Natural killer cell (primary cell): ENCODE measurements around the gene ATP5F1A. TPM values are rescaled to one million over a fixed set of nuclear protein-coding genes. Genes with fewer than 3 reads are reported as not detected.

Experiments used
- ATAC-seq, 3 donors: fragments of 150-1000 bp in 2 of 3; fragments of 200-7000 bp in 1 of 3; cut with Tn5 transposase; 1 replicate in 1 of 3; 2 replicates in 2 of 3; pipeline ENCODE4 v1.10.0; 2021; ENCODE audit warnings: mild to moderate bottlenecking in 2 of 3, moderate library complexity in 2 of 3
- DNase-seq, 2 donors: peaks; one replicate each; pipeline versions ENCODE4 v3.0.0 to v3.0.0-alpha.2; 2013 to 2021; ENCODE audit warnings: mixed read lengths in 1 of 2
- H3K27ac ChIP-seq: one replicate; pipeline ENCODE4 v1.5.1; 2013; ENCODE audit warnings: mild to moderate bottlenecking, low read length
- H3K27me3 ChIP-seq: one replicate; pipeline ENCODE4 v1.6.1; 2013; ENCODE audit warnings: low read length; ENCODE audit not compliant: control insufficient read depth, insufficient read depth
- H3K36me3 ChIP-seq: one replicate; pipeline ENCODE4 v1.6.1; 2013; ENCODE audit warnings: low read length; ENCODE audit not compliant: control insufficient read depth, insufficient read depth
- H3K4me1 ChIP-seq: one replicate; pipeline ENCODE4 v1.6.1; 2013; ENCODE audit warnings: low read length; ENCODE audit not compliant: control insufficient read depth, insufficient read depth
- H3K4me3 ChIP-seq: one replicate; pipeline ENCODE4 v1.5.1; 2013; ENCODE audit warnings: low read length
- H3K9me3 ChIP-seq: one replicate; pipeline ENCODE4 v1.6.1; 2013; ENCODE audit warnings: low read length; ENCODE audit not compliant: control insufficient read depth, insufficient read depth
- H3K27ac Mint-ChIP-seq, 2 donors: one replicate each; pipeline ENCODE4 v1.8.0; 2022; ENCODE audit warnings: mild to moderate bottlenecking in 2 of 2, mixed read lengths in 2 of 2, moderate library complexity in 1 of 2
- H3K27me3 Mint-ChIP-seq, 2 donors: one replicate each; pipeline ENCODE4 v1.8.0; 2022; ENCODE audit warnings: low read depth in 2 of 2, mixed read lengths in 2 of 2
- H3K36me3 Mint-ChIP-seq: one replicate; pipeline ENCODE4 v1.8.0; 2022; ENCODE audit warnings: mixed read lengths
- H3K4me1 Mint-ChIP-seq, 2 donors: one replicate each; pipeline ENCODE4 v1.8.0; 2022; ENCODE audit warnings: mixed read lengths in 2 of 2
- H3K4me3 Mint-ChIP-seq: one replicate; pipeline ENCODE4 v1.8.0; 2022; ENCODE audit warnings: mild to moderate bottlenecking, moderate library complexity, mixed read lengths
- H3K9me3 Mint-ChIP-seq, 2 donors: one replicate each; pipeline ENCODE4 v1.8.0; 2022; ENCODE audit warnings: mixed read lengths in 2 of 2
- WGBS: methylation state at CpG from one replicate; pipeline ENCODE4 v1.1.7; 2013; ENCODE audit warnings: missing lambda C conversion rate; ENCODE audit not compliant: insufficient coverage; 5-methylcytosine and 5-hydroxymethylcytosine counted together
- intact Hi-C: fragments of 100-400 bp; cut with micrococcal nuclease; formaldehyde crosslinking; loops from one replicate; pipeline ENCODE4 v1.14.2; 2022
- total RNA-seq, 4 donors: library from RNA; stranded (reverse); fragments of 120-200 nt in 1 of 4; gene quantifications; one replicate each; pipeline versions ENCODE4 v1.2.3 to v1.2.4, GENCODE V29; 2013 to 2022
- TF ChIP-seq, protein P1 (sequence below): fragments of 200-600 bp; IDR thresholded peaks from one replicate; pipeline ENCODE4 v1.8.0; 2022; ENCODE audit warnings: antibody characterized with exemption

Gene ATP5F1A
- total RNA-seq, 3 donors from 2014 or later (not counting 1 experiment from before 2014, with no cell fraction given) = 209 to 218 (median 218) TPM

DNA sequence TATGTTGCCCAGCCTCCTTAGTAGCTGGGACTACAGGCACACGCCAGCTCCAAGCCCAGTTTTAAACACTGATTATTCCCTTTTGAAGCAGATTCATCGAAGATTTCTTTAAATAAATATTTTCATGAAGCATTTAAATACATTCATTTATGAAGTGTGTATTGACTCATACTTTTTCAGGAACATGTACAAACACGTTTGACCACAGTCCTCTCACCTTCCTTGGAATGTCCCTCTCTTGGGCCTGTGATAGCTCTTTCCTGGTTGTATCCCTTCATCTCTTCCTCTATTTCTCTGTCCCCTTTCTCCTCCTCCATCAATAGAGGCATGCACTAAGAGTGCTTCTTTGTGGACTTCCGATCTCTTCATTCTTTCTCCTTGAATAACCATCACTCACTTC lies 28.6 kb downstream of the ATP5F1A start:
- Mint-ChIP-seq H3K36me3 (no peaks in the 10 kb centered on the region), H3K9me3 (no peaks in the 10 kb centered on the region), H3K4me1 (peaks cover 42 to 45% of the 10 kb centered on the region in 2 donors), H3K27me3 (no peaks in the 10 kb centered on the region), H3K27ac (peak overlapping the region; percentile 61 to 71), H3K4me3 (peak overlapping the region; percentile 89)
- H3K4me1 ChIP-seq = peaks cover 34% of the 10 kb centered on the region
- no peaks in the 10 kb centered on the region for H3K9me3 ChIP-seq
- H3K4me3 ChIP-seq = no peak overlapping the region
- ATAC-seq = no peak
- peaks cover 2% of the 10 kb centered on the region for H3K27me3 ChIP-seq
- no peak for DNase-seq
- WGBS = 84% methylated on average over 4 of the region's 4 CpGs
- intact Hi-C loops = no loop called here
- TF ChIP-seq, protein P1, sequence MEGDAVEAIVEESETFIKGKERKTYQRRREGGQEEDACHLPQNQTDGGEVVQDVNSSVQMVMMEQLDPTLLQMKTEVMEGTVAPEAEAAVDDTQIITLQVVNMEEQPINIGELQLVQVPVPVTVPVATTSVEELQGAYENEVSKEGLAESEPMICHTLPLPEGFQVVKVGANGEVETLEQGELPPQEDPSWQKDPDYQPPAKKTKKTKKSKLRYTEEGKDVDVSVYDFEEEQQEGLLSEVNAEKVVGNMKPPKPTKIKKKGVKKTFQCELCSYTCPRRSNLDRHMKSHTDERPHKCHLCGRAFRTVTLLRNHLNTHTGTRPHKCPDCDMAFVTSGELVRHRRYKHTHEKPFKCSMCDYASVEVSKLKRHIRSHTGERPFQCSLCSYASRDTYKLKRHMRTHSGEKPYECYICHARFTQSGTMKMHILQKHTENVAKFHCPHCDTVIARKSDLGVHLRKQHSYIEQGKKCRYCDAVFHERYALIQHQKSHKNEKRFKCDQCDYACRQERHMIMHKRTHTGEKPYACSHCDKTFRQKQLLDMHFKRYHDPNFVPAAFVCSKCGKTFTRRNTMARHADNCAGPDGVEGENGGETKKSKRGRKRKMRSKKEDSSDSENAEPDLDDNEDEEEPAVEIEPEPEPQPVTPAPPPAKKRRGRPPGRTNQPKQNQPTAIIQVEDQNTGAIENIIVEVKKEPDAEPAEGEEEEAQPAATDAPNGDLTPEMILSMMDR = no peak
- no peaks in the 10 kb centered on the region for H3K36me3 ChIP-seq
- H3K27ac ChIP-seq = no peak overlapping the region

DNA sequence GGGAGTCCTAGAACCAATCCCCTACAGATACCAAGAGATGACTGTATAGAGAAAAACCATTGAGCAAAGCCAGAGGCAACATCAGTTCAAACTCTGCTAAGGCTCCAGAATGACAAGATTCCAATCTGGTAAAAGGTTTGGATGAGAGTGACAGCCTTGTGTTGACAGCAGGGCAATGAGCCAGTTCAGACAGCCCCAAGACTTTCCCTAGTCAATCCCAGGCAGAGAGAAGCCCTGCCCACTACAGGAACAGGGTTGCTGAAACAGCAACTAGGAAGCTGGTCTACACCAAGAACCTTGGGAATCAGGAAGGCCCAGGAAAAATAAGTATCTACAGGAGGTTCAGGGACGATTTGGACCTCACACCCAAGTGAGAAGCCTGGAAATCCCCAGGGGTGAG lies 29.3 kb downstream of the ATP5F1A start:
- intact Hi-C loops = no loop called here
- Mint-ChIP-seq H3K27me3 (no peaks in the 10 kb centered on the region), H3K27ac (peak overlapping the region; percentile 61 to 71)

DNA sequence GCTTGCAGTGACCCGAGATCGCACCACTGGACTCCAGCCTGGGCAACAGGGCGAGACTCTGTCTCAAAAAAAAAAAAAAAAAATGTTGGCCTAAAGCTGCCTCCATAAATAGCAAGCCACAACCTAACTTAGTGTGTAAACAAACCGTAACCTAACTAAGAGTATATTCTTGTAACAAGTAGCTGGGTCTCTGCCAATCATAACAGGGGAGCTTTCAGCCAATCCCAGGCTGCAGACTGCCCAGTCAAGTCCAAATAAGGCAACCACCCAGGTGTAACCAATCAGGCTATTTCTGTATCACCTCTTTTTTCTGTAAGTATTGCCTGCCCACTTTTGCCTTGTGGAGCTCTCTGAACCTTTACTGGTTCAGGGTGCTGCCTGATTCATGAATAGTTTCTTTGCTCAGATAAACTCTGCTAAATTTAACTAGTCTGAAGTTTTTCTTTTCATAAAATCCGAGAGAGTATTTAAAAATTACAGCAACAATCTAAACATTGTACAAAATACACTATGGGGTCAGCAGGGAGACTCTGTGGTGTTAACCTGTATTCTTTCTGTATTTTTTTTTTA lies 30.6 kb downstream of the ATP5F1A start:
- Histone ChIP-seq H3K27me3 (peaks cover 2% of the 10 kb centered on the region), H3K4me3 (no peak overlapping the region), H3K4me1 (peaks cover 23% of the 10 kb centered on the region), H3K27ac (no peak overlapping the region), H3K9me3 (no peaks in the 10 kb centered on the region), H3K36me3 (no peaks in the 10 kb centered on the region)
- H3K9me3 Mint-ChIP-seq = no peaks in the 10 kb centered on the region
- H3K27me3 Mint-ChIP-seq = no peaks in the 10 kb centered on the region
- no peaks in the 10 kb centered on the region for H3K36me3 Mint-ChIP-seq
- intact Hi-C loops = no loop called here
- no peak overlapping the region for H3K4me3 Mint-ChIP-seq
- peak overlapping the region in 1 of 2 donors; percentile 43 for H3K27ac Mint-ChIP-seq
- DNase-seq (no peak), ATAC-seq (no peak)
- TF ChIP-seq, protein P1 = no peak
- WGBS = 98% methylated on average over 5 of the region's 5 CpGs
- H3K4me1 Mint-ChIP-seq = peaks cover 30 to 31% of the 10 kb centered on the region in 2 donors

More for the DNA sequence above, 29.3 kb downstream of the ATP5F1A start:
- Histone ChIP-seq H3K36me3 (no peaks in the 10 kb centered on the region), H3K27ac (no peak overlapping the region), H3K27me3 (peaks cover 2% of the 10 kb centered on the region), H3K9me3 (no peaks in the 10 kb centered on the region), H3K4me1 (peaks cover 34% of the 10 kb centered on the region), H3K4me3 (no peak overlapping the region)
- Mint-ChIP-seq H3K4me3 (peak overlapping the region; percentile 52), H3K36me3 (no peaks in the 10 kb centered on the region), H3K9me3 (no peaks in the 10 kb centered on the region), H3K4me1 (peaks cover 39 to 42% of the 10 kb centered on the region in 2 donors)
- DNase-seq (no peak), ATAC-seq (no peak)
- 33% methylated on average over 1 of the region's 1 CpG for WGBS
- TF ChIP-seq, protein P1 = no peak

DNA sequence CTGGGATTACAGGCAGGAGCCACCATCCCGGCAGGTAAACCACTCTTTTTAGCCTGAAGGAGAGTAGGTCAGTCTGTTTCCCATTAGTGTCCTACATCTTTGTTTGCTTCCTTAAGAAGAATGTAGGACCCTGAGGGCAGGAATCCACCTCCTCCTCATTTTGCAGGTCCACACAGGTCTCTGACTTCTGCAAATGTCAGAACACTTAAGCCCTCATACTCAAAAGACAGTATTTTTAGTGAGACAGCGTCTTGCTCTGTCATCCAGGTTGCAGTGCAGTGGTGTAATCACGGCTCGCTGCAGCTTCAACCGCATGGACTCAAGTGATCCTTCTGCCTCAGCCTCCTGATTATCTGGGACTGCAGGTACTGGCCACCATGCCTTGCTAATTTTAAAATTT lies 35.3 kb downstream of the ATP5F1A start:
- ATAC-seq (no peak), DNase-seq (no peak)
- Histone ChIP-seq H3K9me3 (no peaks in the 10 kb centered on the region), H3K27me3 (no peaks in the 10 kb centered on the region), H3K4me1 (peaks cover 4% of the 10 kb centered on the region), H3K36me3 (no peaks in the 10 kb centered on the region), H3K4me3 (no peak overlapping the region), H3K27ac (no peak overlapping the region)
- Mint-ChIP-seq H3K9me3 (no peaks in the 10 kb centered on the region), H3K4me3 (no peak overlapping the region), H3K27ac (no peak overlapping the region), H3K4me1 (peaks cover 7 to 14% of the 10 kb centered on the region in 2 donors), H3K36me3 (no peaks in the 10 kb centered on the region), H3K27me3 (no peaks in the 10 kb centered on the region)
- TF ChIP-seq, protein P1 = no peak
- WGBS = 98% methylated on average over 5 of the region's 5 CpGs
- intact Hi-C loops = no loop called here
